ENCODE results near the gene CPNE6.

The CPNE6 gene

GRCh38 chr14:24056800-24057184 is 14.6 kb upstream of the CPNE6 start:
- Histone ChIP-seq H3K27me3 (replicated peaks; ENCODE audit: insufficient read depth, low read length) (no peaks in the 10 kb centered on the region; the same call in 1 of the 2 replicates), H3K4me1 (ENCODE audit: low read length) (no peaks in the 10 kb centered on the region), H3K9me2 (replicated peaks; ENCODE audit: insufficient read depth, low read length) (no peaks in the 10 kb centered on the region), H3K27ac (ENCODE audit: low read length) (no peak overlapping the region), H3K36me3 (replicated peaks; ENCODE audit: insufficient read depth, low read length) (no peaks in the 10 kb centered on the region), H3K9ac (ENCODE audit: low read length) (no peak overlapping the region), H3F3A (ENCODE audit: insufficient read depth, low read length) (no peaks in the 10 kb centered on the region), H4K20me1 (ENCODE audit: insufficient read depth, low read length) (no peaks in the 10 kb centered on the region), H3K9me3 (replicated peaks; ENCODE audit: insufficient read depth, low read length) (no peaks in the 10 kb centered on the region), H3K4me3 (ENCODE audit: low read length) (no peak overlapping the region), H3K79me2 (ENCODE audit: low read length) (no peaks in the 10 kb centered on the region), H2AFZ (ENCODE audit: low read length) (no peak overlapping the region), H3K4me2 (ENCODE audit: low read depth, low read length) (no peak overlapping the region)
- DNase-seq, result no peak
- TF ChIP-seq EZH2phosphoT487 (IDR thresholded peaks at IDR 0.05; ENCODE audit: low read length), result no peak
- no peak for TF ChIP-seq EZH2 (optimal IDR thresholded peaks at IDR 0.05; ENCODE audit: low read depth, low read length)
- no peak for TF ChIP-seq CTCF (IDR thresholded peaks at IDR 0.05; ENCODE audit: low read length)

- no peaks in the 10 kb centered on the region for H3F3A ChIP-seq (ENCODE audit: insufficient read depth, low read length)
- no peaks in the 10 kb centered on the region for H3K9me3 ChIP-seq (replicated peaks; ENCODE audit: insufficient read depth, low read length)
- TF ChIP-seq CTCF (IDR thresholded peaks at IDR 0.05; ENCODE audit: low read length) (no peak), EZH2 (optimal IDR thresholded peaks at IDR 0.05; ENCODE audit: low read depth, low read length) (no peak), EZH2phosphoT487 (IDR thresholded peaks at IDR 0.05; ENCODE audit: low read length) (no peak)
- H2AFZ ChIP-seq (ENCODE audit: low read length), result no peak overlapping the region
- no peak overlapping the region for H3K27ac ChIP-seq (ENCODE audit: low read length)
- H3K4me3 ChIP-seq (ENCODE audit: low read length), result no peak overlapping the region
- H3K9me2 ChIP-seq (replicated peaks; ENCODE audit: insufficient read depth, low read length), result no peaks in the 10 kb centered on the region
- H4K20me1 ChIP-seq (ENCODE audit: insufficient read depth, low read length), result no peaks in the 10 kb centered on the region
- no peak overlapping the region for H3K4me2 ChIP-seq (ENCODE audit: low read depth, low read length)
- no peaks in the 10 kb centered on the region for H3K36me3 ChIP-seq (replicated peaks; ENCODE audit: insufficient read depth, low read length)
- H3K27me3 ChIP-seq (replicated peaks; ENCODE audit: insufficient read depth, low read length), result no peaks in the 10 kb centered on the region; the same call in 1 of the 2 replicates
- DNase-seq, result no peak
- no peaks in the 10 kb centered on the region for H3K79me2 ChIP-seq (ENCODE audit: low read length)
- H3K9ac ChIP-seq (ENCODE audit: low read length), result no peak overlapping the region
- no peaks in the 10 kb centered on the region for H3K4me1 ChIP-seq (ENCODE audit: low read length)
Observed at GRCh38 chr14:24057271-24057670, 14.1 kb upstream of the CPNE6 start.

- H4K20me1 ChIP-seq (ENCODE audit: insufficient read depth, low read length), result no peaks in the 10 kb centered on the region
- no peak overlapping the region for H3K9ac ChIP-seq (ENCODE audit: low read length)
- no peaks in the 10 kb centered on the region for H3K9me2 ChIP-seq (replicated peaks; ENCODE audit: insufficient read depth, low read length)
- no peaks in the 10 kb centered on the region for H3K4me1 ChIP-seq (ENCODE audit: low read length)
- no peaks in the 10 kb centered on the region for H3K79me2 ChIP-seq (ENCODE audit: low read length)
- no peaks in the 10 kb centered on the region for H3K9me3 ChIP-seq (replicated peaks; ENCODE audit: insufficient read depth, low read length)
- DNase-seq, result no peak
- TF ChIP-seq EZH2 (optimal IDR thresholded peaks at IDR 0.05; ENCODE audit: low read depth, low read length) (no peak), EZH2phosphoT487 (IDR thresholded peaks at IDR 0.05; ENCODE audit: low read length) (no peak), CTCF (IDR thresholded peaks at IDR 0.05; ENCODE audit: low read length) (no peak)
- no peaks in the 10 kb centered on the region; the same call in 1 of the 2 replicates for H3K27me3 ChIP-seq (replicated peaks; ENCODE audit: insufficient read depth, low read length)
- no peak overlapping the region for H3K4me2 ChIP-seq (ENCODE audit: low read depth, low read length)
- no peaks in the 10 kb centered on the region for H3F3A ChIP-seq (ENCODE audit: insufficient read depth, low read length)
- no peak overlapping the region for H3K27ac ChIP-seq (ENCODE audit: low read length)
- H2AFZ ChIP-seq (ENCODE audit: low read length), result no peak overlapping the region
- H3K4me3 ChIP-seq (ENCODE audit: low read length), result no peak overlapping the region
- no peaks in the 10 kb centered on the region for H3K36me3 ChIP-seq (replicated peaks; ENCODE audit: insufficient read depth, low read length)
Observed at GRCh38 chr14:24057867-24058259, 13.5 kb upstream of the CPNE6 start.
